ENCODE measurements around the gene ZNF568. TPM values are rescaled to one million over a fixed set of nuclear protein-coding genes. Genes with fewer than 3 reads are reported as not detected.

Gene ZNF568
- polyA plus RNA-seq, 3 donors from 2014 or later: 8.6 to 15.4 (median 10.1) TPM

DNA sequence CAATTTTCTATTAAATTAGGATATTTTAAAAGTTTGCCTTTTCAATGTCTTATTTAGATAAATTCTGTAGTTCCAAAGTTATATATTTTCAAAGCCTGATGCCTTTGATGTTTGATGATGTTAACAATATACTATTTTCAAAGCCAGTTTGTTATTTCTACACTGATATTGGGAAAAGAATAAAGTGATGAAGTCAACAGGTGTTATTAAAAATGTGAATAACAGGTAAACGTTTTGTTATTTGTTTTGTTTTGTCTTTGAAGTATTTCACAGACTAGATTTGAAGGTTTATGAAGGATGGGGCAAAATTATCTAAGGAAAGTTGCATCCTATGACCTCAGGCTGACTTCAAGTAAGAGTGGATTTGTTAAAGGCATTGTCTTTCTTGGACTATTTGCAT lies 129.0 kb downstream of the ZNF568 start:
- Mint-ChIP-seq H3K4me1 (no peaks in the 10 kb centered on the region), H3K27me3 (ENCODE audit: low read depth in 3 of 3) (peaks cover 0 to 3% (median 2%) of the 10 kb centered on the region in 3 donors), H3K4me3 (no peak overlapping the region), H3K27ac (no peak overlapping the region), H3K9me3 (peaks cover 27 to 53% (median 44%) of the 10 kb centered on the region in 6 donors), H3K36me3 (peaks cover 0 to 7% (median 4%) of the 10 kb centered on the region in 3 donors)
- DNase-seq: no peak

Other genes with a start within 250 kb of the ZNF568 start
- gene ZNF461, start 249.5 kb upstream of the ZNF568 start, polyA plus RNA-seq: 1 to 10 TPM; 2.6 to 7.8 (median 4.0) TPM
- 1 to 10 TPM; 4.6 to 7.9 (median 4.8) TPM for gene ZNF567, start 228.7 kb upstream of the ZNF568 start, polyA plus RNA-seq
- under 1 TPM in 2 of 3 donors, not detected in 1; 0.22 to 0.50 TPM for gene ZNF850, start 143.5 kb upstream of the ZNF568 start, polyA plus RNA-seq
- 1 to 10 TPM; 6.2 to 8.8 (median 8.5) TPM for gene ZNF790, start 77.9 kb upstream of the ZNF568 start, polyA plus RNA-seq
- 1 to 10 TPM; 3.2 to 5.4 (median 3.6) TPM for gene ZNF345, start 65.5 kb upstream of the ZNF568 start, polyA plus RNA-seq
- gene ZNF829, start within 50 bp of the ZNF568 start, polyA plus RNA-seq: 1 to 10 TPM in 2 of 3 donors, under 1 TPM in 1; 0.13 to 3.9 (median 1.6) TPM
- gene ZNF420, start 162.1 kb downstream of the ZNF568 start, polyA plus RNA-seq: 10 to 100 TPM; 12.2 to 18.6 (median 13.8) TPM

All from immature natural killer cell (primary cell).